IMR-90 (cell line): ENCODE data around the gene ADARB2.

Experiments
- CEBPB ChIP-seq: IDR thresholded peaks from 2 replicates; pipeline ENCODE4 v1.6.1; 2012; ENCODE audit warnings: low read depth, low read length, improper control_type of control experiment
- CHD1 ChIP-seq: IDR thresholded peaks from 2 replicates; pipeline ENCODE4 v1.6.1; 2012; ENCODE audit warnings: low read depth, low read length, improper control_type of control experiment
- CTCF ChIP-seq: conservative IDR thresholded peaks from 2 replicates; pipeline ENCODE4 v1.5.1; 2012; ENCODE audit warnings: mild to moderate bottlenecking, low read depth, low read length, improper control_type of control experiment
- FOS ChIP-seq: fragments of 150-350 bp; IDR thresholded peaks from 2 replicates; pipeline ENCODE4 v1.6.1; 2016; ENCODE audit warnings: low read depth, low read length
- MAFK ChIP-seq: IDR thresholded peaks from 2 replicates; pipeline ENCODE4 v1.6.1; 2012; ENCODE audit warnings: low read depth, low read length, improper control_type of control experiment
- MAZ ChIP-seq: IDR thresholded peaks from 2 replicates; pipeline ENCODE4 v1.6.1; 2012; ENCODE audit warnings: low read depth, mild to moderate bottlenecking, low read length, improper control_type of control experiment, moderate library complexity, borderline replicate concordance
- MXI1 ChIP-seq: IDR thresholded peaks from 2 replicates; pipeline ENCODE4 v1.6.1; 2012; ENCODE audit warnings: low read depth, mild to moderate bottlenecking, low read length, moderate library complexity, borderline replicate concordance
- POLR2A ChIP-seq: IDR thresholded peaks from 2 replicates; pipeline ENCODE4 v1.6.1; 2012; ENCODE audit warnings: mild to moderate bottlenecking, low read depth, low read length
- RAD21 ChIP-seq: IDR thresholded peaks from 2 replicates; pipeline ENCODE4 v1.6.1; 2012; ENCODE audit warnings: low read length, improper control_type of control experiment
- RCOR1 ChIP-seq: IDR thresholded peaks from 2 replicates; pipeline ENCODE4 v1.6.1; 2012; ENCODE audit warnings: mild to moderate bottlenecking, low read length, improper control_type of control experiment; ENCODE audit not compliant: insufficient replicate concordance
- RFX5 ChIP-seq: IDR thresholded peaks from 2 replicates; pipeline ENCODE4 v1.8.0; 2012; ENCODE audit warnings: low read depth, mild to moderate bottlenecking, low read length, moderate library complexity
- TF ChIP-seq, protein P1 (sequence below): fragments of 150-350 bp; IDR thresholded peaks from 2 replicates; pipeline ENCODE4 v1.6.1; 2016; ENCODE audit warnings: low read depth, mild to moderate bottlenecking, low read length, moderate library complexity, borderline replicate concordance
- TF ChIP-seq, protein P2 (sequence below): fragments of 150-350 bp; IDR thresholded peaks from 2 replicates; pipeline ENCODE4 v1.6.1; 2017; ENCODE audit warnings: mild to moderate bottlenecking, antibody characterized with exemption, low read length, low read depth

DNA sequence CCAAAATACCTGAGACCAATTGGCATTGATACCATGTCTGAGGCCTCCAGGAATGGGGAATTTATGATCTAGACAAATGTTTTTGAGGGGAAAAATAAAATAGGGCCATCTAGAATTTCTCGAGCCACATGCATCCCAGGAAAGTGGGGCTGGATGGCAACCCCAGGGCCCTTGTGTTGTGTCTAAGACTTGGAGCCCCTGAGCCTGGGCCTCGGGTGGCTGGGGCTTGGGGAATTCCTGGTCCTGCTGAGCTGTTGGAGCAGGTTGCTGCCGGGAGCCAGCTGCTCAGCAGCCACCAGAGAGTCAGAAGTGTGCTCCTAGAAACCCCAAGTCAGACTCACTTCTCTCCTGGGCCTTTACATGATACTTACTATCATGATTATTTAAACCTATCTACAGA lies 508.2 kb downstream of the ADARB2 start:
- TF ChIP-seq, protein P1, sequence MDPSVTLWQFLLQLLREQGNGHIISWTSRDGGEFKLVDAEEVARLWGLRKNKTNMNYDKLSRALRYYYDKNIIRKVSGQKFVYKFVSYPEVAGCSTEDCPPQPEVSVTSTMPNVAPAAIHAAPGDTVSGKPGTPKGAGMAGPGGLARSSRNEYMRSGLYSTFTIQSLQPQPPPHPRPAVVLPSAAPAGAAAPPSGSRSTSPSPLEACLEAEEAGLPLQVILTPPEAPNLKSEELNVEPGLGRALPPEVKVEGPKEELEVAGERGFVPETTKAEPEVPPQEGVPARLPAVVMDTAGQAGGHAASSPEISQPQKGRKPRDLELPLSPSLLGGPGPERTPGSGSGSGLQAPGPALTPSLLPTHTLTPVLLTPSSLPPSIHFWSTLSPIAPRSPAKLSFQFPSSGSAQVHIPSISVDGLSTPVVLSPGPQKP: no peak
- TF ChIP-seq CTCF (no peak), RFX5 (no peak), MAFK (no peak), MXI1 (no peak), CEBPB (no peak), POLR2A (no peak), RAD21 (no peak), FOS (no peak), RCOR1 (no peak), CHD1 (no peak), MAZ (no peak)
- TF ChIP-seq, protein P2, sequence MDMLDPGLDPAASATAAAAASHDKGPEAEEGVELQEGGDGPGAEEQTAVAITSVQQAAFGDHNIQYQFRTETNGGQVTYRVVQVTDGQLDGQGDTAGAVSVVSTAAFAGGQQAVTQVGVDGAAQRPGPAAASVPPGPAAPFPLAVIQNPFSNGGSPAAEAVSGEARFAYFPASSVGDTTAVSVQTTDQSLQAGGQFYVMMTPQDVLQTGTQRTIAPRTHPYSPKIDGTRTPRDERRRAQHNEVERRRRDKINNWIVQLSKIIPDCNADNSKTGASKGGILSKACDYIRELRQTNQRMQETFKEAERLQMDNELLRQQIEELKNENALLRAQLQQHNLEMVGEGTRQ: no peak
